HL-60 (cell line): Measurements from ENCODE around the gene TRAFD1.

Source experiments
- DNase-seq, 2 experiments: peaks; one replicate each; pipeline ENCODE4 v3.0.0-alpha.2; 2010 to 2020; ENCODE audit warnings: low read depth in 1 of 2, low spot score in 1 of 2
- H3K27ac ChIP-seq: fragments of 250-450 bp; sonication (Bioruptor Pico); replicated peaks from 2 replicates; pipeline ENCODE4 v1.5.1; 2020; ENCODE audit warnings: mild to moderate bottlenecking, moderate library complexity
- H3K27me3 ChIP-seq: fragments of 250-450 bp; sonication (Bioruptor Pico); 2 replicates; pipeline ENCODE4 v1.5.1; 2021; ENCODE audit warnings: mild to moderate bottlenecking, moderate library complexity; ENCODE audit not compliant: insufficient read depth, poor library complexity, severe bottlenecking
- H3K4me3 ChIP-seq: replicated peaks from 2 replicates; pipeline ENCODE4 v1.5.1; 2011; ENCODE audit warnings: mild to moderate bottlenecking, control low read depth, low read length; ENCODE audit not compliant: insufficient read depth
- CTCF ChIP-seq: IDR thresholded peaks from one replicate; pipeline ENCODE4 v1.5.1; 2011; ENCODE audit warnings: low read length, control low read depth, inconsistent platforms; ENCODE audit not compliant: insufficient read depth
- GABPA ChIP-seq: IDR thresholded peaks from 2 replicates; pipeline ENCODE4 v1.6.1; 2012; ENCODE audit warnings: low read depth
- POLR2AphosphoS5 ChIP-seq: IDR thresholded peaks from 2 replicates; pipeline ENCODE4 v1.6.1; 2012; ENCODE audit warnings: low read depth
- REST ChIP-seq: IDR thresholded peaks from 2 replicates; pipeline ENCODE4 v1.6.1; 2012; ENCODE audit warnings: low read depth; ENCODE audit not compliant: insufficient replicate concordance
- SPI1 ChIP-seq: IDR thresholded peaks from 2 replicates; pipeline ENCODE4 v1.6.1; 2012; ENCODE audit warnings: low read depth, mild to moderate bottlenecking, borderline replicate concordance

Gene TRAFD1

GRCh38 chr12:112163056-112163455, 37.7 kb downstream of the TRAFD1 start:
- no peak for DNase-seq
- no peaks in the 10 kb centered on the region for H3K27me3 ChIP-seq
- no peak overlapping the region for H3K27ac ChIP-seq
- TF ChIP-seq CTCF (no peak), POLR2AphosphoS5 (no peak), GABPA (no peak), SPI1 (no peak), REST (no peak)
- H3K4me3 ChIP-seq = no peak overlapping the region

GRCh38 chr12:112163471-112163991, 38.2 kb downstream of the TRAFD1 start:
- Histone ChIP-seq H3K27me3 (no peaks in the 10 kb centered on the region), H3K4me3 (no peak overlapping the region), H3K27ac (no peak overlapping the region)
- TF ChIP-seq CTCF = no peak
- no peak for DNase-seq

GRCh38 chr12:112164011-112164660, 38.8 kb downstream of the TRAFD1 start:
- DNase-seq = no peak
- Histone ChIP-seq H3K27me3 (no peaks in the 10 kb centered on the region), H3K27ac (no peak overlapping the region), H3K4me3 (no peak overlapping the region)
- no peak for TF ChIP-seq SPI1
- no peak for TF ChIP-seq CTCF
- TF ChIP-seq POLR2AphosphoS5 = no peak
- no peak for TF ChIP-seq GABPA
- no peak for TF ChIP-seq REST

- Histone ChIP-seq H3K4me3 (no peak overlapping the region), H3K27ac (no peak overlapping the region), H3K27me3 (no peaks in the 10 kb centered on the region)
- no peak for DNase-seq
- no peak for TF ChIP-seq POLR2AphosphoS5
- no peak for TF ChIP-seq SPI1
- no peak for TF ChIP-seq GABPA
- no peak for TF ChIP-seq REST
- TF ChIP-seq CTCF = no peak
Observed at GRCh38 chr12:112165624-112166023, 40.3 kb downstream of the TRAFD1 start.
